SK-N-MC (cell line): ENCODE measurements around the gene GTPBP1.

Experiments used
- DNase-seq: peaks from one replicate; pipeline ENCODE4 v3.0.0-alpha.2; 2011; ENCODE audit warnings: low read depth, low spot score
- H3K27ac ChIP-seq: fragments of 200-600 bp; sonication (generic); 2 replicates; pipeline ENCODE4 v1.5.1; 2016; ENCODE audit warnings: mixed run types
- H3K36me3 ChIP-seq: fragments of 200-600 bp; sonication (generic); 2 replicates; pipeline ENCODE4 v1.6.1; 2017; ENCODE audit warnings: antibody characterized with exemption, low read length, mixed read lengths; ENCODE audit not compliant: insufficient read depth
- H3K4me3 ChIP-seq: fragments of 200-600 bp; sonication (generic); 2 replicates; pipeline ENCODE4 v1.5.1; 2016
- H3K9ac ChIP-seq: fragments of 200-600 bp; sonication (generic); 2 replicates; pipeline ENCODE4 v1.8.0; 2017; ENCODE audit warnings: mixed run types, mixed read lengths; ENCODE audit not compliant: insufficient read length
- H3K9me3 ChIP-seq: fragments of 200-600 bp; sonication (generic); 2 replicates; pipeline ENCODE4 v1.6.1; 2017; ENCODE audit warnings: low read depth, mild to moderate bottlenecking, antibody characterized with exemption, low read length, moderate library complexity, mixed read lengths
- EZH2 ChIP-seq: fragments of 200-600 bp; sonication (generic); IDR thresholded peaks from one replicate; pipeline ENCODE4 v1.6.1; 2017; ENCODE audit warnings: antibody characterized with exemption
- FOXP2 ChIP-seq: optimal IDR thresholded peaks from 2 replicates; pipeline ENCODE3; 2011; ENCODE audit warnings: mild to moderate bottlenecking, moderate library complexity; ENCODE audit not compliant: insufficient read depth; ENCODE audit errors: extremely low read length, control extremely low read depth
- POLR2AphosphoS5 ChIP-seq: IDR thresholded peaks from 2 replicates; pipeline ENCODE4 v1.6.1; 2012; ENCODE audit warnings: mild to moderate bottlenecking, low read depth, low read length, borderline replicate concordance

Gene GTPBP1

DNA sequence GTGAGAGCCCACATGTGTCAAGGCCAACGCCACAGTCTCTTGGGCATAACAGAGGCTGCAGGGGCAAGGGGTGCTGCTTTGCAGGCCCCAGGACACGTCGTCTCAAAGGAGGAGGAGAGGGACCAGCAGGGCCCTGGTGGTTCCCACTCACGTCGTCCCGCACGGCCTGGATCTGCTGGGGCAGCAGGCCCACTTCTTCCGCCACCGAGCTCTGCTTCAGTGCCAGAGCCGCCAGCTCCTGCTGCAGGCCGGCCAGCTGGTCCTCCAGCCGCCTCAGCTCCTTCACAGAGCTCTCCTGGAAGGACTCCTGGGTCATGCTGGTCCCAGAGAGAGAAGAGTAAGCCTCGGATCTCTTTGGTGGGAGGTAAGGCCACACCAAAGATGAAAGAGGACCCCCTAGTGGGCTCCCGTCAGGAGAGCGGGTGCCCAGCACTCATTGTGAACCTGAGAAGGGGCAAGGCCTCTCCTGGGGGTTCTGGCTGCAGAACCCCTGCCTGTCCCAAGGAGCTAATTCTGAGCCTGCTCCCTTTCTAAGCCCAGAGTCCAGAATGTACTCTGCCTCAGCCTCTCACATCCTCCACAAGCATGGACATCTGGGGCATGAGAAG lies 34.5 kb downstream of the GTPBP1 start:
- DNase-seq = no peak
- peaks cover 84% of the 10 kb centered on the region for H3K36me3 ChIP-seq
- no peak overlapping the region for H3K9ac ChIP-seq
- H3K27ac ChIP-seq = no peak overlapping the region
- H3K4me3 ChIP-seq = no peak overlapping the region
- TF ChIP-seq POLR2AphosphoS5 (no peak), EZH2 (no peak), FOXP2 (no peak)
- H3K9me3 ChIP-seq = no peaks in the 10 kb centered on the region

- no peak for TF ChIP-seq POLR2AphosphoS5
- peaks cover 88% of the 10 kb centered on the region for H3K36me3 ChIP-seq
- H3K27ac ChIP-seq = no peak overlapping the region
- no peak overlapping the region for H3K9ac ChIP-seq
- no peak for DNase-seq
- no peaks in the 10 kb centered on the region for H3K9me3 ChIP-seq
- no peak overlapping the region for H3K4me3 ChIP-seq
Measured at GRCh38 chr22:38740754-38741153, 35.0 kb downstream of the GTPBP1 start.

GRCh38 chr22:38741166-38741565 lies 35.4 kb downstream of the GTPBP1 start:
- no peaks in the 10 kb centered on the region for H3K9me3 ChIP-seq
- no peak overlapping the region for H3K9ac ChIP-seq
- DNase-seq = no peak
- H3K27ac ChIP-seq = no peak overlapping the region
- no peak for TF ChIP-seq EZH2
- TF ChIP-seq FOXP2 = no peak
- no peak for TF ChIP-seq POLR2AphosphoS5
- H3K4me3 ChIP-seq = no peak overlapping the region
- peaks cover 88% of the 10 kb centered on the region for H3K36me3 ChIP-seq

DNA sequence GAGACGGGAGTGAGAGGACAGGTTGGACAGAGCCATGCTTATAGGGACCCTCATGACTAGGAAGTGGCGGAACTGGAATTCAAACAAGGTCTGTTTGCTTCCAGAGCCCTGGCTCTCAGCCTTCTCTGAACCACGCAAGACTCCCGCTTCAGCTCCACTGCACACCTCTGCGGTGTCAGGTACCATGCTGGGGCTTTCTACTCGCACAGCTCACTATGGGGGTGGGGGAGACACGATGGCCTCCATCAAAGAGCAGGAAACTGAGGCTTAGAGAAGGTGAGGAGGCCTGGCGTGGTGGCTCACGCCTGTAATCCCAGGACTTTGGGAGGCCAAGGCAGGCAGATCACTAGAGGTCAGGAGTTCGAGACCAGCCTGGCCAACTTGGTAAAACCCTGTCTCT lies 35.8 kb downstream of the GTPBP1 start:
- H3K9ac ChIP-seq = no peak overlapping the region
- no peak for DNase-seq
- no peaks in the 10 kb centered on the region for H3K9me3 ChIP-seq
- H3K36me3 ChIP-seq = peaks cover 91% of the 10 kb centered on the region
- H3K4me3 ChIP-seq = no peak overlapping the region
- no peak overlapping the region for H3K27ac ChIP-seq
- TF ChIP-seq EZH2 = no peak
- TF ChIP-seq FOXP2 = no peak
- no peak for TF ChIP-seq POLR2AphosphoS5

DNA sequence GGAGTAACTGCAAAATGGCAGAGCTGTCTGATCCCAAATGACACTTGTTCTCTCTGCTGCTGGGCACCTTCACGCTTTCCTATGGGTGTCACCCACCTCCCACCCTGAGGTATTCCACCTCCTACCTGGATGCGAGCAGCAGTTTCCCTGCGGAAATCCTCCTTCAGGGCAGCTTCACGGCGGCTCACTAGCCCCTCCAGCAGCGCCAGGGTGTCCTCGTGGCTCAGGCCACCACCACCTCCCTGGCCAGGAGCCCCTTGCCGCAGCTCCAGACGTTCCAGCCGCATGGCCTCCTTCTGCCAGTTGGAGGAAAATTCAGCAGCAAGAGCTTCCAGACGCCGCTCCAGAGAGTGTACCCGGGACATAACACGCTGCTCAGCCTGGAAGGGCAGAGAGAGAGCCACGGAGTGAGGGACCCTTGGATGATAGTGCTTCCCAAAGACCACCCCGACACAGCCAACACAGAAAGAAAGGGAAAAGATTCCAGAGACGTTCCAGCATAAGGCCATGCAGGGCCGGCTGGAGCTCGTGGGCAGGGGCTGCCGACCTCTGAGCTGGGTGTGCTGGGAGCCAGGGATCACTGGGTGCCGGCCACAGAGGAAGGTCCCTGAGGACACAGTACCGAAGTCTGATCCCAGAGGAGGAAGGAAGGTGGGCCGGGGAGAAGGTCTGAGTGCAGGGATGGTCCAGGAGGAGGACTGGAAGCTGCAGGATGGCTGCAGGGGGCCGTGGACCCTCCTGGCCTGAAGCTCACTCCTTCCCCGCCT lies 36.6 kb downstream of the GTPBP1 start:
- DNase-seq = no peak
- Histone ChIP-seq H3K9me3 (no peaks in the 10 kb centered on the region), H3K36me3 (peaks cover 87% of the 10 kb centered on the region), H3K27ac (no peak overlapping the region), H3K9ac (no peak overlapping the region), H3K4me3 (no peak overlapping the region)
- TF ChIP-seq EZH2 = no peak
- peak; percentile 30; the same call in 1 of the 2 replicates for TF ChIP-seq POLR2AphosphoS5
- TF ChIP-seq FOXP2 = no peak

- Histone ChIP-seq H3K9me3 (no peaks in the 10 kb centered on the region), H3K4me3 (no peak overlapping the region), H3K36me3 (peaks cover 80% of the 10 kb centered on the region), H3K27ac (no peak overlapping the region), H3K9ac (no peak overlapping the region)
- no peak for DNase-seq
- no peak for TF ChIP-seq FOXP2
- TF ChIP-seq POLR2AphosphoS5 = no peak
- TF ChIP-seq EZH2 = no peak
Measured at GRCh38 chr22:38744981-38745380, 39.2 kb downstream of the GTPBP1 start.

DNA sequence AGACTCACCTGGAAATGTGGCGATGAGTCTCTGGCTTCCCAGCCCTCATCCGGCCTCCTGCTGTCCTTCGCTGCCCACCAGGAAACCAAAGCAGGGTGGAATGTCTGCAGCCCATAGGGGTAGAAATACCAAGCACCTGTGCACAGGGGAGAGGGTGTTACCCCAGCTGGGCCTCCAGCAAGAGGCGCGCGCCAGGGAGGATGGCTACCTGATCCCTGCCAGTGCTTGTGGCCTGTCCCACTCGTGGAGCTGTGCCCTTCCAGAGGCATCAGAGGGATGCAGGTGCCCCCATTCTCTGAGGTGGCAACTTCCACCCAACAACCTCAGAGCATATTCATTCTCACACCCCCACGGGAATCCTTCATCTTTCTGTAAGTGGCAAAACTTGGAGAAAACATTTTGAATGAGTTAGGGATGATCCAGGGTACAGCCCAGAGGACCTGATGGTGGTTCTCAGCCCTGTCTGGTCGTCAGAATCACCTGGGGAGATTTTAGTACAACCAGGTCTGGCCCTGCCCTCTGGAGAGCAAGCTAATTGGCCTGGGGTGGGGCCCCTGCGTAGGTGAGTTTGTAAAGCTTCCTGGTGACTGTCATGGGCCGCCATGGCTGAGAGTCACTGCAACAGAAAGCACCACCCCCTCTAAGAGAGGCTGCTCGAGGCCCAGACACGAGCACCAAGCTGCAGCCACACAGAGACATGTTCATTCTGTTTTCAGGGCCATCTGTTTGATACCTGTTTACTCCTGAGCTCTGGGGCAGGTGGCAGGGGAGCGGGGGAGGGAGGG lies 40.1 kb downstream of the GTPBP1 start:
- H3K36me3 ChIP-seq = peaks cover 80% of the 10 kb centered on the region
- no peak overlapping the region for H3K27ac ChIP-seq
- H3K9me3 ChIP-seq = no peaks in the 10 kb centered on the region
- H3K4me3 ChIP-seq = no peak overlapping the region
- DNase-seq = no peak
- TF ChIP-seq POLR2AphosphoS5 = no peak
- no peak overlapping the region for H3K9ac ChIP-seq

GRCh38 chr22:38748487-38749136 lies 42.9 kb downstream of the GTPBP1 start:
- Histone ChIP-seq H3K9me3 (no peaks in the 10 kb centered on the region), H3K9ac (no peak overlapping the region), H3K4me3 (no peak overlapping the region), H3K27ac (no peak overlapping the region), H3K36me3 (peaks cover 71% of the 10 kb centered on the region)
- no peak for DNase-seq
- no peak for TF ChIP-seq POLR2AphosphoS5
- no peak for TF ChIP-seq EZH2
